ENCODE results near the gene KLC4. TPM values are rescaled to one million over a fixed set of nuclear protein-coding genes. Genes with fewer than 3 reads are reported as not detected.

The KLC4 gene
- total and polyA plus RNA-seq, 9 of the 15 experiments (the other 6 are each of a cell fraction or from before 2014, with no cell fraction given): 1.7 to 16.2 (median 7.7) TPM

- TF ChIP-seq HES1 (IDR thresholded peaks at IDR 0.05; ENCODE audit: low read depth) (no peak), EP400 (IDR thresholded peaks at IDR 0.05) (no peak), ZNF586 (CRISPR knock-in tag; conservative IDR thresholded peaks at IDR 0.05) (no peak), TCFL5 (CRISPR knock-in tag; conservative IDR thresholded peaks at IDR 0.05) (no peak), ARID3B (CRISPR knock-in tag; IDR thresholded peaks at IDR 0.05; ENCODE audit: borderline replicate concordance) (no peak), PTTG1 (tag; IDR thresholded peaks at IDR 0.05; ENCODE audit: low read depth) (no peak), CREM (IDR thresholded peaks at IDR 0.05; ENCODE audit: low read depth) (no peak), HMGXB4 (CRISPR knock-in tag; IDR thresholded peaks at IDR 0.05) (no peak), HOXB6 (CRISPR knock-in tag; IDR thresholded peaks at IDR 0.05; ENCODE audit: borderline replicate concordance) (no peak), PTRF (tag; IDR thresholded peaks at IDR 0.05) (no peak), ETV1 (tag; conservative IDR thresholded peaks at IDR 0.05; ENCODE audit: low read depth) (no peak), ZNF583 (CRISPR knock-in tag; IDR thresholded peaks at IDR 0.05) (no peak), ZBTB34 (CRISPR knock-in tag; IDR thresholded peaks at IDR 0.05) (no peak), GATA2 (CRISPR knock-in tag; IDR thresholded peaks at IDR 0.05) (no peak), FUS (optimal IDR thresholded peaks at IDR 0.05; ENCODE audit: low read depth, low read length) (no peak), NELFE (IDR thresholded peaks at IDR 0.05; ENCODE audit: insufficient read depth, insufficient read length) (no peak)
These were observed 763 bp downstream of the KLC4 start (continued) for GRCh38 chr6:43060034-43060754.
